ENCODE measurements around the gene MYOG.

DNA sequence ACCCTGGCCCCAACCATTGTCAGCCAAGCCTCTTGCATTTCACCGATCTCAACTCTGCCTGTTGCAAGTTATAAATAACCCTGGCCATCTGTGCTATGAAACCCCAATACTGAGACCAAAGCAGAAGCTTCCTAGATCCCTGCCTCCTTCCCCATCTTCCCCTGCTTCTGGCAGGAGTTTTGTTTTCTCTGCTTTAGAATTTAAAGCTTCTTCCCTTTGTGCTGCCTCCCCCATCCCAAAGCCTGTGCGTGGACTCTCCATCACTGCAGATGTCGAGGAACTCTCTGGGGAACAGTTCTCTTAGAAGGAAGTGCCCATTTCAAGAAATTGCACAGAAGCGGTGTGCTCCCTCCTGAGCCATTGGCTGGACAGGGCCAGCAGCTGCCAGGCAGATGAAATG is 17.4 kb upstream of the MYOG start:
- TF ChIP-seq, protein P1, sequence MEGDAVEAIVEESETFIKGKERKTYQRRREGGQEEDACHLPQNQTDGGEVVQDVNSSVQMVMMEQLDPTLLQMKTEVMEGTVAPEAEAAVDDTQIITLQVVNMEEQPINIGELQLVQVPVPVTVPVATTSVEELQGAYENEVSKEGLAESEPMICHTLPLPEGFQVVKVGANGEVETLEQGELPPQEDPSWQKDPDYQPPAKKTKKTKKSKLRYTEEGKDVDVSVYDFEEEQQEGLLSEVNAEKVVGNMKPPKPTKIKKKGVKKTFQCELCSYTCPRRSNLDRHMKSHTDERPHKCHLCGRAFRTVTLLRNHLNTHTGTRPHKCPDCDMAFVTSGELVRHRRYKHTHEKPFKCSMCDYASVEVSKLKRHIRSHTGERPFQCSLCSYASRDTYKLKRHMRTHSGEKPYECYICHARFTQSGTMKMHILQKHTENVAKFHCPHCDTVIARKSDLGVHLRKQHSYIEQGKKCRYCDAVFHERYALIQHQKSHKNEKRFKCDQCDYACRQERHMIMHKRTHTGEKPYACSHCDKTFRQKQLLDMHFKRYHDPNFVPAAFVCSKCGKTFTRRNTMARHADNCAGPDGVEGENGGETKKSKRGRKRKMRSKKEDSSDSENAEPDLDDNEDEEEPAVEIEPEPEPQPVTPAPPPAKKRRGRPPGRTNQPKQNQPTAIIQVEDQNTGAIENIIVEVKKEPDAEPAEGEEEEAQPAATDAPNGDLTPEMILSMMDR (IDR thresholded peaks at IDR 0.05; ENCODE audit: low read length): no peak
- no peak for TF ChIP-seq EZH2 (IDR thresholded peaks at IDR 0.05; ENCODE audit: borderline replicate concordance, low read length)
